Neural cell (in vitro differentiated cells): ENCODE measurements around the gene SUGCT. TPM values are rescaled to one million over a fixed set of nuclear protein-coding genes. Genes with fewer than 3 reads are reported as not detected.
A peak's percentile ranks its signal among the peaks of the same experiment; 100 is the strongest.

Source experiments
- H2AFZ ChIP-seq: fragments of 200-600, 300-800 bp; sonication (generic), shearing (Covaris generic); 2 replicates; pipeline ENCODE4 v1.6.0; 2014; ENCODE audit warnings: low read depth, mild to moderate bottlenecking, antibody characterized with exemption, low read length, moderate library complexity
- H3F3A ChIP-seq: fragments of 200-600 bp; shearing (Covaris generic); 2 replicates; pipeline ENCODE4 v1.6.1; 2016; ENCODE audit warnings: mild to moderate bottlenecking, moderate library complexity, mixed read lengths, antibody characterized with exemption, low read length; ENCODE audit not compliant: insufficient read depth, poor library complexity, severe bottlenecking
- H3K27ac ChIP-seq: fragments of 200-600, 300-800 bp; sonication (generic), shearing (Covaris generic); 2 replicates; pipeline ENCODE4 v1.5.1; 2014; ENCODE audit warnings: mild to moderate bottlenecking, low read length, moderate library complexity
- H3K27me3 ChIP-seq: fragments of 300-800, 200-600 bp; sonication (generic), shearing (Covaris generic); 2 replicates; pipeline ENCODE4 v1.6.0; 2014; ENCODE audit warnings: mild to moderate bottlenecking, low read depth, low read length, moderate library complexity; ENCODE audit not compliant: insufficient read depth
- H3K36me3 ChIP-seq: fragments of 300-800, 200-600 bp; sonication (generic), shearing (Covaris generic); 2 replicates; pipeline ENCODE4 v1.5.1; 2014; ENCODE audit warnings: mild to moderate bottlenecking, antibody characterized with exemption, low read length, moderate library complexity; ENCODE audit not compliant: insufficient read depth
- H3K4me2 ChIP-seq: fragments of 300-800, 200-600 bp; sonication (generic), shearing (Covaris generic); 2 replicates; pipeline ENCODE4 v1.6.0; 2014; ENCODE audit warnings: mild to moderate bottlenecking, low read length
- H3K4me3 ChIP-seq: fragments of 300-800, 200-600 bp; sonication (generic), shearing (Covaris generic); 2 replicates; pipeline ENCODE4 v1.5.1; 2014; ENCODE audit warnings: mild to moderate bottlenecking, low read length, moderate library complexity
- H3K79me2 ChIP-seq: fragments of 200-600 bp; shearing (Covaris generic); replicated peaks from 2 replicates; pipeline ENCODE4 v1.6.0; 2014; ENCODE audit warnings: mild to moderate bottlenecking, low read length, moderate library complexity; ENCODE audit not compliant: insufficient read depth
- H3K9ac ChIP-seq: fragments of 300-800, 200-600 bp; sonication (generic), shearing (Covaris generic); 2 replicates; pipeline ENCODE4 v1.6.1; 2016; ENCODE audit warnings: mild to moderate bottlenecking, low read length, mixed read lengths
- H3K9me2 ChIP-seq: fragments of 200-600 bp; shearing (Covaris generic); 2 replicates; pipeline ENCODE4 v1.6.1; 2016; ENCODE audit warnings: mild to moderate bottlenecking, low read length, mixed read lengths; ENCODE audit not compliant: insufficient read depth
- H3K9me3 ChIP-seq: fragments of 200-600, 300-800 bp; sonication (generic), shearing (Covaris generic); 2 replicates; pipeline ENCODE4 v1.6.1; 2016; ENCODE audit warnings: mild to moderate bottlenecking, mixed run types, low read length, moderate library complexity, mixed read lengths
- H4K20me1 ChIP-seq: fragments of 200-600 bp; shearing (Covaris generic); 2 replicates; pipeline ENCODE4 v1.6.1; 2016; ENCODE audit warnings: mild to moderate bottlenecking, mixed run types; ENCODE audit not compliant: insufficient read depth
- CTCF ChIP-seq: fragments of 450-650 bp; IDR thresholded peaks from 2 replicates; pipeline ENCODE4 v1.5.1; 2014; ENCODE audit warnings: antibody characterized with exemption, mild to moderate bottlenecking, moderate library complexity; ENCODE audit not compliant: poor library complexity, severe bottlenecking
- MXI1 ChIP-seq: fragments of 450-650 bp; conservative IDR thresholded peaks from 2 replicates; pipeline ENCODE4 v1.6.1; 2014; ENCODE audit warnings: antibody characterized with exemption, mild to moderate bottlenecking; ENCODE audit not compliant: poor library complexity, severe bottlenecking
- RAD21 ChIP-seq: fragments of 450-650 bp; conservative IDR thresholded peaks from 2 replicates; pipeline ENCODE4 v1.6.1; 2014; ENCODE audit warnings: antibody characterized with exemption, mild to moderate bottlenecking, moderate library complexity
- TAF1 ChIP-seq: IDR thresholded peaks from 2 replicates; pipeline ENCODE4 v1.6.1; 2012; ENCODE audit warnings: low read depth
- polyA plus RNA-seq: library from polyadenylated mRNA; depleted of rRNA; stranded (reverse); fragments of >200 nt; gene quantifications from 2 replicates; pipeline ENCODE4 v1.2.3, GENCODE V29; 2014
- TF ChIP-seq, protein P1 (sequence below): IDR thresholded peaks from 2 replicates; pipeline ENCODE4 v1.6.1; 2012; ENCODE audit warnings: borderline replicate concordance

SUGCT gene
- polyA plus RNA-seq, 1 donor from 2014 or later: not detected

GRCh38 chr7:40680657-40681056, 545.9 kb downstream of the SUGCT start:
- H3K79me2 ChIP-seq: no peaks in the 10 kb centered on the region

DNA sequence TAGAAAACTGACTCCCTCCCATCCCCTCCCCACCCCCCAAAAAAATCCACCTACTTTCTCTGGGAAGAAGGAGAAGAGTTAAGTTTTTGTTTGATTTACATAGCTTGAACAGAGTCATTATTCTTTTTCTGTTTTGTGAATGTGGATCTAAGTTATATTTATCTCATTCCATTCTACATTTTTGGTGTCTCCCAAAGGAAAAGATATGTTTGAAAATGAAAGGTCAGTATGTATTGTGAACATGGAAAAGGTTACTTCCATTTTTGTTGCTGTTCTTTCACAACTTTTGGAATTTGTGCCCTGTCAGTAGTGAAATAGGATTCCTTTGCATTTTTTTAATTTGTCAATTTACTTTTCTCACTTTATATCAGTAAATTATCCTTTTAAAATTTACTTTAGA, 547.9 kb downstream of the SUGCT start:
- Histone ChIP-seq H3K4me2 (no peak overlapping the region), H3K27ac (no peak overlapping the region), H3F3A (no peaks in the 10 kb centered on the region), H3K9ac (no peak overlapping the region), H3K9me3 (no peaks in the 10 kb centered on the region), H4K20me1 (no peaks in the 10 kb centered on the region), H3K36me3 (no peaks in the 10 kb centered on the region), H3K27me3 (no peaks in the 10 kb centered on the region), H2AFZ (no peak overlapping the region), H3K4me3 (no peak overlapping the region), H3K79me2 (no peaks in the 10 kb centered on the region), H3K9me2 (no peaks in the 10 kb centered on the region)
- no peak for TF ChIP-seq TAF1
- TF ChIP-seq, protein P1, sequence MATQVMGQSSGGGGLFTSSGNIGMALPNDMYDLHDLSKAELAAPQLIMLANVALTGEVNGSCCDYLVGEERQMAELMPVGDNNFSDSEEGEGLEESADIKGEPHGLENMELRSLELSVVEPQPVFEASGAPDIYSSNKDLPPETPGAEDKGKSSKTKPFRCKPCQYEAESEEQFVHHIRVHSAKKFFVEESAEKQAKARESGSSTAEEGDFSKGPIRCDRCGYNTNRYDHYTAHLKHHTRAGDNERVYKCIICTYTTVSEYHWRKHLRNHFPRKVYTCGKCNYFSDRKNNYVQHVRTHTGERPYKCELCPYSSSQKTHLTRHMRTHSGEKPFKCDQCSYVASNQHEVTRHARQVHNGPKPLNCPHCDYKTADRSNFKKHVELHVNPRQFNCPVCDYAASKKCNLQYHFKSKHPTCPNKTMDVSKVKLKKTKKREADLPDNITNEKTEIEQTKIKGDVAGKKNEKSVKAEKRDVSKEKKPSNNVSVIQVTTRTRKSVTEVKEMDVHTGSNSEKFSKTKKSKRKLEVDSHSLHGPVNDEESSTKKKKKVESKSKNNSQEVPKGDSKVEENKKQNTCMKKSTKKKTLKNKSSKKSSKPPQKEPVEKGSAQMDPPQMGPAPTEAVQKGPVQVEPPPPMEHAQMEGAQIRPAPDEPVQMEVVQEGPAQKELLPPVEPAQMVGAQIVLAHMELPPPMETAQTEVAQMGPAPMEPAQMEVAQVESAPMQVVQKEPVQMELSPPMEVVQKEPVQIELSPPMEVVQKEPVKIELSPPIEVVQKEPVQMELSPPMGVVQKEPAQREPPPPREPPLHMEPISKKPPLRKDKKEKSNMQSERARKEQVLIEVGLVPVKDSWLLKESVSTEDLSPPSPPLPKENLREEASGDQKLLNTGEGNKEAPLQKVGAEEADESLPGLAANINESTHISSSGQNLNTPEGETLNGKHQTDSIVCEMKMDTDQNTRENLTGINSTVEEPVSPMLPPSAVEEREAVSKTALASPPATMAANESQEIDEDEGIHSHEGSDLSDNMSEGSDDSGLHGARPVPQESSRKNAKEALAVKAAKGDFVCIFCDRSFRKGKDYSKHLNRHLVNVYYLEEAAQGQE: no peak
- no peak for TF ChIP-seq RAD21
- no peak for TF ChIP-seq MXI1
- TF ChIP-seq CTCF: no peak

More at GRCh38 chr7:40680657-40681056, 545.9 kb downstream of the SUGCT start:
- no peaks in the 10 kb centered on the region for H3K27me3 ChIP-seq
- H3K9me3 ChIP-seq: no peaks in the 10 kb centered on the region
- no peak overlapping the region for H3K4me2 ChIP-seq
- TF ChIP-seq RAD21: peak; percentile 24
- TF ChIP-seq TAF1: no peak
- TF ChIP-seq CTCF: peak; percentile 51
- H3F3A ChIP-seq: no peaks in the 10 kb centered on the region
- H3K36me3 ChIP-seq: no peaks in the 10 kb centered on the region
- no peaks in the 10 kb centered on the region for H4K20me1 ChIP-seq
- H3K9me2 ChIP-seq: no peaks in the 10 kb centered on the region
- no peak overlapping the region for H3K4me3 ChIP-seq
- no peak overlapping the region for H3K27ac ChIP-seq
- H3K9ac ChIP-seq: no peak overlapping the region
- no peak overlapping the region for H2AFZ ChIP-seq
